Transverse colon (tissue), 4 donors: ENCODE data around the gene SPG7. TPM values are rescaled to one million over a fixed set of nuclear protein-coding genes. Genes with fewer than 3 reads are reported as not detected.

ENCODE experiments used
- DNase-seq: peaks from one replicate; pipeline ENCODE4 v3.0.0-alpha.2; 2019
- H3K27ac ChIP-seq, 4 donors: fragments of 200-600 bp; sonication (generic); 2 replicates each; pipeline ENCODE4 v1.5.1; 2016 to 2018; ENCODE audit warnings: inconsistent platforms in 4 of 4
- H3K27me3 ChIP-seq: fragments of 200-600 bp; sonication (generic); 2 replicates; pipeline ENCODE4 v1.5.1; 2017; ENCODE audit warnings: inconsistent platforms
- H3K36me3 ChIP-seq, 4 donors: fragments of 200-600 bp; sonication (generic); 2 replicates each; pipeline ENCODE4 v1.5.1; 2017 to 2019; ENCODE audit warnings: inconsistent platforms in 4 of 4
- H3K4me1 ChIP-seq, 4 donors: fragments of 200-600 bp; sonication (generic); 2 replicates each; pipeline ENCODE4 v1.5.1; 2017 to 2020; ENCODE audit warnings: inconsistent platforms in 4 of 4
- H3K4me3 ChIP-seq, 4 donors: fragments of 200-600 bp; sonication (generic); 1 replicate in 1 of 4; 2 replicates in 3 of 4; pipeline versions ENCODE4 v1.5.1 to v1.6.1; 2017 to 2019; ENCODE audit warnings: inconsistent platforms in 4 of 4
- H3K9me3 ChIP-seq, 2 donors: fragments of 200-600 bp; sonication (generic); 2 replicates each; pipeline ENCODE4 v1.5.1; 2017 to 2019; ENCODE audit warnings: inconsistent platforms in 2 of 2
- CTCF ChIP-seq, 5 experiments: fragments of 200-600 bp in 3 of 5; fragments of 450-650 bp in 2 of 5; sonication (generic) in 3 of 5; IDR thresholded peaks; 1 replicate in 2 of 5; 2 replicates in 3 of 5; pipeline ENCODE4 v1.5.1; 2016 to 2017; ENCODE audit warnings: antibody characterized with exemption in 5 of 5, inconsistent platforms in 3 of 5, mild to moderate bottlenecking in 2 of 5, moderate library complexity in 1 of 5
- EP300 ChIP-seq: sonication (generic); formaldehyde crosslinking; IDR thresholded peaks from one replicate; pipeline ENCODE4 v1.6.1; 2017; ENCODE audit warnings: antibody characterized with exemption, low read depth
- POLR2A ChIP-seq: fragments of 450-650 bp; IDR thresholded peaks from one replicate; pipeline ENCODE4 v1.6.1; 2016; ENCODE audit warnings: antibody characterized with exemption, mild to moderate bottlenecking, moderate library complexity
- POLR2AphosphoS5 ChIP-seq, 3 donors: sonication (generic); formaldehyde crosslinking; IDR thresholded peaks; one replicate each; pipeline ENCODE4 v1.6.1; 2016; ENCODE audit warnings: antibody characterized with exemption in 3 of 3
- WGBS, 2 donors: methylation state at CpG; one replicate each; pipeline ENCODE4 v1.1.5; 2018; ENCODE audit warnings: low coverage in 1 of 2; 5-methylcytosine and 5-hydroxymethylcytosine counted together
- in situ Hi-C, 4 donors: fragments of 200-750 bp; cut with MboI; loops; one replicate each; pipeline versions ENCODE4 v1.15.0 to v1.15.1; 2017; ENCODE audit warnings: low sequenced_read_pairs in 3 of 4, low pct_ligation_motif_present in 1 of 4, low pct_unique_long_range_greater_than_20kb in 1 of 4
- intact Hi-C: fragments of 100-400 bp; cut with DNase I; formaldehyde crosslinking; loops from one replicate; pipeline ENCODE4 v1.15.1; 2023; ENCODE audit warnings: low total_unique reads
- total RNA-seq, 4 donors: library from RNA; depleted of rRNA; stranded (reverse); fragments of >200 nt; gene quantifications; one replicate each; pipeline ENCODE4 v1.1.0, GENCODE V29; 2016

Gene SPG7
- total RNA-seq, 4 donors from 2014 or later: 168 to 408 (median 285) TPM

DNA sequence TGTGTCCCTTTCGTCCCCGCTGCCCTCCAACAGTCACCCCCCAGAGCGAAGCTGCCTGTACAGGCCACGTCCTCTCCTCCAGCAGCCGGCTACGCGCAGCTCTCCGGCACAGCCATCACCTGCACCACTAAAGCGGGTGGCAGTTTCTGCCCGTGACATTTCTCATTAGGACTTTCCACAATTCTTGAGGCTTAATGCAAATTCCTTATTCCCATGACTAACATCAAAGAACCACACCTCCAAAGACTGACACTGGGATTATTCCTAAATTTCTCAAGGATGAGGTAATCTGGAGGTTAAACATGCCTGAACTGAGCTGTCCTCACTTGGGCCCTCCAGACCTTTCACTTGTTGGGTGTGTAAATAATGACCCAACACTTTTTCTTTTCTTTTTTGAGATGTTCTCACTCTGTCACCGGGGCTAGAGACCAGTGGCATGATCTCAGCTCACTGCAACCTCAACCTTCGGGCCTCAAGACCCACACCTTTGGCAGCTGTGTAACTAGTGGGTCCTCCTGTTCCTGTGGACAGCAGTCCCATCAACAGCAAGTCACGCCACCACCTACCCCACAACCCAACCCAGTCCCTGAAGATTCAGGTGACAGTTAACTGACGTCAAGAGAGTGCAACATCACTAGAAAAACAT lies 29.5 kb upstream of the SPG7 start:
- Histone ChIP-seq H3K4me1 (peaks cover 47 to 89% (median 65%) of the 10 kb centered on the region in 4 donors), H3K27ac (no peak overlapping the region), H3K27me3 (no peaks in the 10 kb centered on the region), H3K4me3 (no peak overlapping the region), H3K36me3 (no peaks in the 10 kb centered on the region), H3K9me3 (no peaks in the 10 kb centered on the region)
- no peak for TF ChIP-seq CTCF (IDR thresholded peaks at IDR 0.05)
- no peak for TF ChIP-seq POLR2A
- TF ChIP-seq EP300: no peak
- no peak for TF ChIP-seq POLR2AphosphoS5 (IDR thresholded peaks at IDR 0.05)
- intact Hi-C loops: no loop called here
- in situ Hi-C loops: no loop called here
- 87 to 90% methylated on average over 10 to 14 of the region's 14 CpGs for WGBS, 2 donors
- DNase-seq: no peak

GRCh38 chr16:89481356-89481955 lies 26.7 kb upstream of the SPG7 start:
- Histone ChIP-seq H3K9me3 (no peaks in the 10 kb centered on the region), H3K4me3 (no peak overlapping the region), H3K36me3 (no peaks in the 10 kb centered on the region), H3K4me1 (peaks cover 61 to 92% (median 80%) of the 10 kb centered on the region in 4 donors), H3K27me3 (no peaks in the 10 kb centered on the region), H3K27ac (peak overlapping the region; percentile 84 to 85 (median 84))
- in situ Hi-C loops: loop anchor here in 1 of 4 donors (10.0 kb wide), 1 partner anchor 67 kb away; no protein-coding TSS in a partner anchor
- TF ChIP-seq CTCF (IDR thresholded peaks at IDR 0.05) (no peak), POLR2AphosphoS5 (IDR thresholded peaks at IDR 0.05) (no peak), EP300 (no peak), POLR2A (no peak)
- no peak for DNase-seq
- intact Hi-C loops: loop anchor here (10.0 kb wide), 1 partner anchor 147 kb away; no protein-coding TSS in a partner anchor
- WGBS, 2 donors: 84 to 90% methylated on average over 7 to 13 of the region's 13 CpGs

GRCh38 chr16:89482150-89482816 lies 25.9 kb upstream of the SPG7 start:
- Histone ChIP-seq H3K4me3 (peak overlapping the region in 1 of 4 donors; percentile 13), H3K27ac (peak overlapping the region; percentile 84 to 85 (median 84)), H3K9me3 (no peaks in the 10 kb centered on the region), H3K36me3 (no peaks in the 10 kb centered on the region), H3K27me3 (no peaks in the 10 kb centered on the region), H3K4me1 (peaks cover 61 to 89% (median 78%) of the 10 kb centered on the region in 4 donors)
- intact Hi-C loops: loop anchor here (10.0 kb wide), 1 partner anchor 147 kb away; no protein-coding TSS in a partner anchor
- 35 to 38% methylated on average over 7 to 14 of the region's 14 CpGs for WGBS, 2 donors
- TF ChIP-seq POLR2AphosphoS5 (IDR thresholded peaks at IDR 0.05) (no peak), POLR2A (no peak), CTCF (IDR thresholded peaks at IDR 0.05) (no peak), EP300 (no peak)
- DNase-seq: peak; percentile 45
- in situ Hi-C loops: loop anchor here in 1 of 4 donors (10.0 kb wide), 1 partner anchor 67 kb away; no protein-coding TSS in a partner anchor

GRCh38 chr16:89482817-89483205 lies 25.4 kb upstream of the SPG7 start:
- WGBS, 2 donors: 10 to 46% methylated on average over 2 to 5 of the region's 5 CpGs
- H3K36me3 ChIP-seq: no peaks in the 10 kb centered on the region
- H3K27me3 ChIP-seq: no peaks in the 10 kb centered on the region
- TF ChIP-seq POLR2A (peak; percentile 26), POLR2AphosphoS5 (IDR thresholded peaks at IDR 0.05) (peak in 1 of 3 donors; percentile 26), EP300 (no peak)
- DNase-seq: peak; percentile 65
- H3K4me1 ChIP-seq: peaks cover 63 to 89% (median 78%) of the 10 kb centered on the region in 4 donors
- in situ Hi-C loops: loop anchor here in 1 of 4 donors (10.0 kb wide), 1 partner anchor 68 kb away; no protein-coding TSS in a partner anchor
- H3K9me3 ChIP-seq: no peaks in the 10 kb centered on the region
- intact Hi-C loops: loop anchor here (10.0 kb wide), 1 partner anchor 148 kb away; no protein-coding TSS in a partner anchor
- H3K4me3 ChIP-seq: peak overlapping the region in 1 of 4 donors; percentile 13
- peak overlapping the region; percentile 84 to 85 (median 84) for H3K27ac ChIP-seq
